Prostate gland (tissue), 2 donors: ENCODE results near the gene PC.

ENCODE experiments used
- POLR2A ChIP-seq: fragments of 450-650 bp; IDR thresholded peaks from one replicate; pipeline ENCODE4 v1.6.1; 2016; ENCODE audit warnings: antibody characterized with exemption, mild to moderate bottlenecking
- POLR2AphosphoS5 ChIP-seq: sonication (generic); formaldehyde crosslinking; IDR thresholded peaks from one replicate; pipeline ENCODE4 v1.6.1; 2017; ENCODE audit warnings: antibody characterized with exemption
- TF ChIP-seq, protein P1 (sequence below), 4 experiments: fragments of 200-600 bp in 2 of 4; fragments of 450-650 bp in 2 of 4; sonication (generic) in 2 of 4; IDR thresholded peaks; 1 replicate in 3 of 4; 2 replicates in 1 of 4; pipeline ENCODE4 v1.5.1; 2016 to 2019; ENCODE audit warnings: antibody characterized with exemption in 4 of 4, mild to moderate bottlenecking in 2 of 4, moderate library complexity in 2 of 4

DNA sequence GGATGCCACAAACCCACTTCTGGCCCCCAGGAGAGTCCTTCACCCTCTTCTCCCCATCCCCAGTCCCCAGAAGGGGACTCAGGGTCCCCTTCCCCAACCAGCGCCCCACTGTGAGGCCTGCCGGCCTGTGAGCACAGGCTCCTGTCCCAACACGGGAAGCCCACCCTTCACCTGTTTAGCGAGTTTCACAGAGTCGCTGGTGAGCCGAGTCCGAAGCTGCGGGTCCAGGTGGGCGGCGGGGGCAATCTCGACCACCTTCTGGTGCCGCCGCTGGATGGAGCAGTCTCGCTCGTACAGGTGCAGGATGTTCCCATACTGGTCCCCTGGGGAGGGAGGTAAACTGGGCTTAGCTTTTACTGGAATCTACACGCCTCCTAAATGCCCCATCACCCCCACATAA, 88.1 kb downstream of the PC start:
- TF ChIP-seq, protein P1, sequence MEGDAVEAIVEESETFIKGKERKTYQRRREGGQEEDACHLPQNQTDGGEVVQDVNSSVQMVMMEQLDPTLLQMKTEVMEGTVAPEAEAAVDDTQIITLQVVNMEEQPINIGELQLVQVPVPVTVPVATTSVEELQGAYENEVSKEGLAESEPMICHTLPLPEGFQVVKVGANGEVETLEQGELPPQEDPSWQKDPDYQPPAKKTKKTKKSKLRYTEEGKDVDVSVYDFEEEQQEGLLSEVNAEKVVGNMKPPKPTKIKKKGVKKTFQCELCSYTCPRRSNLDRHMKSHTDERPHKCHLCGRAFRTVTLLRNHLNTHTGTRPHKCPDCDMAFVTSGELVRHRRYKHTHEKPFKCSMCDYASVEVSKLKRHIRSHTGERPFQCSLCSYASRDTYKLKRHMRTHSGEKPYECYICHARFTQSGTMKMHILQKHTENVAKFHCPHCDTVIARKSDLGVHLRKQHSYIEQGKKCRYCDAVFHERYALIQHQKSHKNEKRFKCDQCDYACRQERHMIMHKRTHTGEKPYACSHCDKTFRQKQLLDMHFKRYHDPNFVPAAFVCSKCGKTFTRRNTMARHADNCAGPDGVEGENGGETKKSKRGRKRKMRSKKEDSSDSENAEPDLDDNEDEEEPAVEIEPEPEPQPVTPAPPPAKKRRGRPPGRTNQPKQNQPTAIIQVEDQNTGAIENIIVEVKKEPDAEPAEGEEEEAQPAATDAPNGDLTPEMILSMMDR (IDR thresholded peaks at IDR 0.05): no peak
- TF ChIP-seq POLR2A (no peak), POLR2AphosphoS5 (no peak)
